GM12878 (cell line): ENCODE data around the gene POLRMT. TPM values are rescaled to one million over a fixed set of nuclear protein-coding genes. Genes with fewer than 3 reads are reported as not detected.

Source experiments
- ATAC-seq: fragments of 200-7000 bp; cut with Tn5 transposase; 3 replicates; pipeline ENCODE4 v1.9.1; 2020; ENCODE audit warnings: mild to moderate bottlenecking, moderate library complexity
- BruUV-seq: library from RNA; stranded (reverse); fragments of 400-500 nt; replicated peaks from 2 replicates; lab custom pipeline; 2021; lab: Mats Ljungman, UMichigan
- CTCF ChIA-PET: fragments of 300-600 bp; sonication (Branson Sonifier 250); formaldehyde crosslinking; extraction: SDS; loops from one replicate; lab custom pipeline; 2021; ENCODE audit warnings: inconsistent platforms; lab: Yijun Ruan, JAX
- POLR2A ChIA-PET: fragments of 350-600 bp; formaldehyde crosslinking; extraction: SDS; loops from one replicate; lab custom pipeline; 2021; ENCODE audit warnings: inconsistent platforms; lab: Charles Lee
- RAD21 ChIA-PET: fragments of 300-600 bp; sonication (Branson Sonifier 250); formaldehyde crosslinking; loops from one replicate; lab custom pipeline; 2023; ENCODE audit warnings: antibody characterized with exemption; ENCODE audit not compliant: unreplicated experiment; lab: Charles Lee
- SMC1A ChIA-PET: fragments of 300-600 bp; sonication (Branson Sonifier 250); formaldehyde crosslinking; loops from one replicate; lab custom pipeline; 2023; ENCODE audit not compliant: unreplicated experiment, uncharacterized antibody; lab: Charles Lee
- DNase-seq: peaks from one replicate; pipeline ENCODE4 v3.0.0-alpha.2; 2011; ENCODE audit warnings: low read depth, low spot score
- FAIRE-seq: peaks from 3 replicates; lab custom pipeline; 2011; peaks lifted over from hg19 to GRCh38; lab: Jason Lieb, UNC
- H2AFZ ChIP-seq: 2 replicates; pipeline ENCODE4 v1.6.0; 2011; ENCODE audit warnings: low read depth, low read length, control low read depth; ENCODE audit not compliant: control insufficient read depth
- H3K27ac ChIP-seq: 2 replicates; pipeline ENCODE4 v1.5.1; 2011; ENCODE audit warnings: control low read depth; ENCODE audit not compliant: control insufficient read depth, insufficient read depth
- H3K27me3 ChIP-seq, 2 experiments: replicated peaks in 1 of 2; 2 replicates each; pipeline versions ENCODE4 v1.6.0 to v1.6.1; 2011; ENCODE audit warnings: low read length in 1 of 2; ENCODE audit not compliant: control insufficient read depth in 2 of 2, insufficient read depth in 2 of 2
- H3K36me3 ChIP-seq, 2 experiments: 2 replicates each; pipeline ENCODE4 v1.5.1; 2011; ENCODE audit warnings: low read length in 1 of 2; ENCODE audit not compliant: control insufficient read depth in 2 of 2, insufficient read depth in 2 of 2
- H3K4me1 ChIP-seq: 2 replicates; pipeline ENCODE4 v1.6.1; 2011; ENCODE audit warnings: mild to moderate bottlenecking, low read length, moderate library complexity, mixed read lengths; ENCODE audit not compliant: control insufficient read depth, insufficient read depth
- H3K4me2 ChIP-seq: 2 replicates; pipeline ENCODE4 v1.6.0; 2011; ENCODE audit warnings: control low read depth; ENCODE audit not compliant: control insufficient read depth, insufficient read depth
- H3K4me3 ChIP-seq: fragments of 200-600 bp; sonication (generic); 2 replicates; pipeline ENCODE4 v1.5.1; 2016
- H3K79me2 ChIP-seq: 2 replicates; pipeline ENCODE4 v1.6.0; 2011; ENCODE audit warnings: low read length; ENCODE audit not compliant: control insufficient read depth, insufficient read depth
- H3K9ac ChIP-seq: 2 replicates; pipeline ENCODE4 v1.8.0; 2011; ENCODE audit warnings: low read length, control low read depth, mixed read lengths; ENCODE audit not compliant: control insufficient read depth, insufficient read depth
- H3K9me3 ChIP-seq: replicated peaks from 3 replicates; pipeline ENCODE4 v1.5.1; 2011; ENCODE audit warnings: mild to moderate bottlenecking, low read length; ENCODE audit not compliant: control insufficient read depth, insufficient read depth
- H4K20me1 ChIP-seq: 2 replicates; pipeline ENCODE4 v1.6.0; 2011; ENCODE audit not compliant: control insufficient read depth, insufficient read depth
- ASH2L ChIP-seq: fragments of 300-600, 200-600 bp; sonication (generic); IDR thresholded peaks from 2 replicates; pipeline ENCODE4 v1.6.1; 2017; ENCODE audit warnings: low read depth, mild to moderate bottlenecking, borderline replicate concordance
- MEF2A ChIP-seq: IDR thresholded peaks from 2 replicates; pipeline ENCODE4 v1.6.1; 2011; ENCODE audit warnings: low read depth, mild to moderate bottlenecking, low read length, moderate library complexity; ENCODE audit not compliant: insufficient read depth
- POLR2A ChIP-seq: IDR thresholded peaks from 2 replicates; pipeline ENCODE4 v1.6.1; 2011; ENCODE audit warnings: low read depth, mild to moderate bottlenecking, low read length
- ZBTB40 ChIP-seq: fragments of 450-650 bp; IDR thresholded peaks from 2 replicates; pipeline ENCODE4 v1.6.1; 2016; ENCODE audit warnings: mild to moderate bottlenecking, moderate library complexity, borderline replicate concordance
- ZNF384 ChIP-seq: IDR thresholded peaks from 2 replicates; pipeline ENCODE4 v1.6.1; 2012; ENCODE audit warnings: low read depth, mild to moderate bottlenecking, low read length, improper control_type of control experiment, borderline replicate concordance
- ZZZ3 ChIP-seq: IDR thresholded peaks from 2 replicates; pipeline ENCODE4 v1.6.1; 2011; ENCODE audit warnings: low read depth; ENCODE audit not compliant: control insufficient read depth, insufficient read length
- WGBS: methylation state at CpG from one replicate; pipeline ENCODE4 v1.1.6; 2016; ENCODE audit warnings: low lambda C conversion rate; ENCODE audit not compliant: insufficient replicate concordance, insufficient coverage; ENCODE audit errors: missing lambda C conversion rate; 5-methylcytosine and 5-hydroxymethylcytosine counted together
- in situ Hi-C: fragments of 300-500 bp; cut with MboI; formaldehyde crosslinking; loops from 9 replicates; pipeline ENCODE4 v1.14.3; 2018; ENCODE audit warnings: mixed read lengths
- intact Hi-C: fragments of 100-400 bp; cut with micrococcal nuclease; formaldehyde crosslinking; loops from one replicate; pipeline ENCODE4 v1.14.2; 2022; ENCODE audit not compliant: unreplicated experiment
- polyA plus RNA-seq, 11 experiments: library from polyadenylated mRNA; depleted of rRNA in 4 of 11; unstranded in 6 of 11; stranded (reverse) in 5 of 11; fragments of >200 nt; fragmentation: Nextera tagmentation in 4 of 11; fragmentation: Illumina TruSeq in 1 of 11; extraction: Ambion mirVana in 4 of 11; extraction: Trizol in 1 of 11; gene quantifications; 1 replicate in 1 of 11; 2 replicates in 10 of 11; pipeline versions ENCODE4 v1.2.1 to v1.2.3, GENCODE V29; 2011 to 2016; ENCODE audit warnings: inconsistent platforms in 2 of 11, missing spikeins in 2 of 11, low read depth in 1 of 11
- total RNA-seq, 4 experiments: library from RNA; depleted of rRNA in 3 of 4; stranded (reverse); fragments of >200 nt in 3 of 4; fragmentation: Illumina TruSeq in 1 of 4; extraction: Trizol in 1 of 4; gene quantifications; 2 replicates each; pipeline versions ENCODE4 v1.2.1 to v1.2.3, GENCODE V29; 2013 to 2021
- TF ChIP-seq, protein P1 (sequence below): fragments of 450-650 bp; IDR thresholded peaks from 2 replicates; pipeline ENCODE4 v1.6.1; 2018; ENCODE audit warnings: mild to moderate bottlenecking, low read depth, moderate library complexity; ENCODE audit not compliant: partially characterized antibody

The POLRMT gene
- total and polyA plus RNA-seq, 10 of the 15 experiments (the other 5 are each of a cell fraction or from before 2014, with no cell fraction given) = 9.9 to 57.6 (median 34.6) TPM

DNA sequence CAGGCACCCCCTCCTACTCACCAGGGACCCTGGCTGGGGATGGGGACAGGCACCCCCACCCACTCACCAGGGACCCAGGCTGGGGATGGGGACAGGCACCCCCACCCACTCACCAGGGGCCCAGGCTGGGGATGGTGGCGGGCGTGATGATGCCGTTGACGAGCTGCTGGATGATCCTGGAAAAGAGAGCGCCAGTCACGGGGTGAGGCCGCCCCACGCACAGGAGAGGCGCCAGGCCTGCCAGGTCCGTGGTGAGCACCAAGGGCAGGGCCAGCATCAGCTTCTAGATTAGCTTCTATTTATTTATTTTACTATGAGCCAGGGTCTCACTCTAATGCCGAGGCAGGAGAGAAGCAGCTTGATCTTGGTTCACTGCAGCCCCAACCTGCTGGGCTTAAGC lies 16.8 kb upstream of the POLRMT start (continued):
- TF ChIP-seq ZBTB40 = no peak

DNA sequence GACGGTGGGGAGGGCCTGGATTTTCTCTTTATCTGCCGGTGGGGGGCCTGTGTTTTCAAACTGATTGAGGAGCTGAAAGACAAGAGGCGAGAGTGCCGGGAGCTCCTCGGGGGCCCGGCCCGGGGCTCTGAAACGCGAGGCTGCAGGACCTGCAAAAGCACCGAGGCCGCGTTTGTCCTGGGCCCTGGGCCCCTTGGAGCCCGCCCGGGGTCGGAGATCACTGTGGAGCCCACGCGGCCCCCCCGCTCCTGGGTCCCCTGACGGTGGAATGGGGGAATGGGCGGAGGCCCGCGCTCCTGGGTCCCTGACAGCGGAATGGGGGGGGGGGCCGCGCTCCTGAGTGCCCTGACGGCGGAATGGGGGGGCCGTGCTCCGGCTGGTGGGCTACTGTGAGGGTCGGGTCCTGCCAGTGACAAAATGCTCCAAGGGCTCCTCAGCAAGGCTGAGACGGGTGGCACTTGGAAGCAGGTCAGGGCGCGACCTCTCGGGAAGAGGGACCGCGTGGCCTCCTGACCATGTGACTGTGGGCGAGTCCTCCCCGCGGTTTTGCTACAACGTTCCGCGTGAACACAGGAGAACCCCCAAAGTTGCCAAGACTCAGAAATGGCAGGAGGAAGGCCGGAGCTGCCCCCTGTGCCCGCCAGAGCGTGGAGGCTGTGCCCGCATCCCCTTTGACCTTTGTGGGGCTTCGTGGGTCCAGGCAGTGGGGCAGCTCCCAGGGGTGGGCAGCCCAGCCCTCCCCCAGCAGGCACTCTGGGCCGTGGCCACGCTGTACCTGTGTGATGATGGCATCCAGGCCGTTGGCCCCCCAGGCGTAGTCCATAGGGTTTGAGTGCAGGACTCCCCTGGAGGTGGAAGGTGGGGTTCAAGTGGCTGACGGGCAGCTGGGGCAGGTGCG lies 15.8 kb upstream of the POLRMT start:
- H3K36me3 ChIP-seq = peaks cover 10 to 55% of the 10 kb centered on the region in 2 experiments
- ATAC-seq = no peak
- no peak for DNase-seq
- in situ Hi-C loops = no loop called here
- no peaks in the 10 kb centered on the region for H3K4me1 ChIP-seq
- no peak overlapping the region for H3K4me3 ChIP-seq
- no peak overlapping the region for H2AFZ ChIP-seq
- FAIRE-seq = no peak
- TF ChIP-seq ZNF384 = no peak
- TF ChIP-seq, protein P1, sequence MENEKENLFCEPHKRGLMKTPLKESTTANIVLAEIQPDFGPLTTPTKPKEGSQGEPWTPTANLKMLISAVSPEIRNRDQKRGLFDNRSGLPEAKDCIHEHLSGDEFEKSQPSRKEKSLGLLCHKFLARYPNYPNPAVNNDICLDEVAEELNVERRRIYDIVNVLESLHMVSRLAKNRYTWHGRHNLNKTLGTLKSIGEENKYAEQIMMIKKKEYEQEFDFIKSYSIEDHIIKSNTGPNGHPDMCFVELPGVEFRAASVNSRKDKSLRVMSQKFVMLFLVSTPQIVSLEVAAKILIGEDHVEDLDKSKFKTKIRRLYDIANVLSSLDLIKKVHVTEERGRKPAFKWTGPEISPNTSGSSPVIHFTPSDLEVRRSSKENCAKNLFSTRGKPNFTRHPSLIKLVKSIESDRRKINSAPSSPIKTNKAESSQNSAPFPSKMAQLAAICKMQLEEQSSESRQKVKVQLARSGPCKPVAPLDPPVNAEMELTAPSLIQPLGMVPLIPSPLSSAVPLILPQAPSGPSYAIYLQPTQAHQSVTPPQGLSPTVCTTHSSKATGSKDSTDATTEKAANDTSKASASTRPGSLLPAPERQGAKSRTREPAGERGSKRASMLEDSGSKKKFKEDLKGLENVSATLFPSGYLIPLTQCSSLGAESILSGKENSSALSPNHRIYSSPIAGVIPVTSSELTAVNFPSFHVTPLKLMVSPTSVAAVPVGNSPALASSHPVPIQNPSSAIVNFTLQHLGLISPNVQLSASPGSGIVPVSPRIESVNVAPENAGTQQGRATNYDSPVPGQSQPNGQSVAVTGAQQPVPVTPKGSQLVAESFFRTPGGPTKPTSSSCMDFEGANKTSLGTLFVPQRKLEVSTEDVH = no peak
- no peak for TF ChIP-seq POLR2A
- no peak for TF ChIP-seq MEF2A
- no peak for TF ChIP-seq ASH2L
- TF ChIP-seq ZZZ3 = no peak
- no peak overlapping the region for H3K4me2 ChIP-seq
- peaks cover 17% of the 10 kb centered on the region for H3K79me2 ChIP-seq
- no peaks in the 10 kb centered on the region for H3K9me3 ChIP-seq
- 93% methylated on average over 53 of the region's 53 CpGs for WGBS
- ChIA-PET SMC1A (no interaction called here), CTCF (no interaction called here), POLR2A (no interaction called here), RAD21 (no interaction called here)
- intact Hi-C loops = no loop called here
- H3K27ac ChIP-seq = no peak overlapping the region
- BruUV-seq = no TSS peak
- no peaks in the 10 kb centered on the region for H3K27me3 ChIP-seq
- no peak overlapping the region for H3K9ac ChIP-seq
- peaks cover 5% of the 10 kb centered on the region; the same call in 1 of the 2 replicates for H4K20me1 ChIP-seq
